Left colon (tissue), 2 donors: Measurements from ENCODE around the gene ALKAL2. TPM values are rescaled to one million over a fixed set of nuclear protein-coding genes. Genes with fewer than 3 reads are reported as not detected.
A peak's percentile ranks its signal among the peaks of the same experiment; 100 is the strongest.

ENCODE experiments used
- ATAC-seq: fragments of 200-7000 bp; cut with Tn5 transposase; one replicate; pipeline ENCODE4 v1.9.1; 2020; ENCODE audit warnings: mild to moderate bottlenecking, moderate library complexity
- DNase-seq, 2 donors: peaks; one replicate each; pipeline ENCODE4 v3.0.0-alpha.2; 2020
- intact Hi-C, 2 donors: fragments of 100-400 bp; cut with DNase I in 1 of 2; cut with micrococcal nuclease in 1 of 2; formaldehyde crosslinking; loops; one replicate each; pipeline versions ENCODE4 v1.11.2 to v1.14.0; 2022; cut with DNase I, micrococcal nuclease
- total RNA-seq, 2 donors: library from RNA; stranded (reverse); fragmentation: NEBNext Ultra II Directional; extraction: Animal tissue kit (Norgen Biotek cat#: 25700); gene quantifications; one replicate each; pipeline ENCODE4 v1.2.1, GENCODE V29; 2021
- donor health status: DM: no; HTN: no; CAD: no.
- donor health status: DM: yes; HTN: yes; CAD: no.

The ALKAL2 gene
- total RNA-seq, 2 donors from 2014 or later: 1.6 to 2.7 TPM

GRCh38 chr2:278312-278926 is 9.5 kb downstream of the ALKAL2 start:
- no peak for DNase-seq
- ATAC-seq: no peak
- intact Hi-C loops: no loop called here

- DNase-seq (no peak), ATAC-seq (peak; percentile 74)
- intact Hi-C loops: no loop called here
These were observed 12.4 kb downstream of the ALKAL2 start for GRCh38 chr2:275466-275865.

- DNase-seq: no peak
- intact Hi-C loops: no loop called here
- ATAC-seq: peak; percentile 62
These were observed 13.4 kb downstream of the ALKAL2 start for GRCh38 chr2:274503-274902.

GRCh38 chr2:273333-273732 is 14.6 kb downstream of the ALKAL2 start:
- ATAC-seq (peak; percentile 51), DNase-seq (no peak)
- intact Hi-C loops: no loop called here

DNA sequence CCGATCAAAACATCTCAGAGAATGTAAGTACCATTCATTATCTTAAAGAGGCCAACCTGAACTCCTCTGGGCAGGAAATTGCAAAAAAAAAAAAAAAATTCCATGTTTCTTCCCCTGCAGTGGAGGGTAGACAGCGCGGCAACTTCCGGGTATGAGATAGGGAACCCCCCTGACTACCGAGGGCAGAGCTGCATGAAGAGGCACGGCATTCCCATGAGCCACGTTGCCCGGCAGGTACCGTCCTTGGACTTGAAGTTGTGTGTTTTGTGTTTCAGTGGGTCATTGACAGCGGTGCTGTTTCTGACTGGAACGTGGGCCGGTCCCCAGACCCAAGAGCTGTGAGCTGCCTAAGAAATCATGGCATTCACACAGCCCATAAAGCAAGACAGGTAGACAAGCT is 16.0 kb downstream of the ALKAL2 start:
- ATAC-seq (no peak), DNase-seq (no peak)
- intact Hi-C loops: no loop called here

DNA sequence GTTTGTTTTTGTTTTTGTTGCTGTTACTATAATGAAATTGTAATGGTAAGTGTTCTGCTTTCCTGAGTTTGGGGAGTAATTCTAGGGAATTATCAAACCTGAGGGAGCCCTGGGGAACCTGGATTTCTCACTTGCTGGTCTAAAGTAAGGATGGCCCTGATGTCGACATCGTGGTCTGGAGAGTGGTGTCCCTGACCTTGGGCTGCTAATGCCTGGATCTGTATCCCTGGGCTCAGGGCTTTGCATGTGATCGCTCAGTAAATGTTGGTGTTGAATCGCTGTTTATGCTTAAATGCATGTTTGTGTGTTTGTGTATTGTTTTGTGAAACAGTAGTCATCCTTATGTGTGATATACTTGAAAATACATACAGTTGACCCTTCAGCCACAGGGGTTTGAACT is 17.0 kb downstream of the ALKAL2 start:
- intact Hi-C loops: no loop called here
- ATAC-seq (no peak), DNase-seq (no peak)

DNA sequence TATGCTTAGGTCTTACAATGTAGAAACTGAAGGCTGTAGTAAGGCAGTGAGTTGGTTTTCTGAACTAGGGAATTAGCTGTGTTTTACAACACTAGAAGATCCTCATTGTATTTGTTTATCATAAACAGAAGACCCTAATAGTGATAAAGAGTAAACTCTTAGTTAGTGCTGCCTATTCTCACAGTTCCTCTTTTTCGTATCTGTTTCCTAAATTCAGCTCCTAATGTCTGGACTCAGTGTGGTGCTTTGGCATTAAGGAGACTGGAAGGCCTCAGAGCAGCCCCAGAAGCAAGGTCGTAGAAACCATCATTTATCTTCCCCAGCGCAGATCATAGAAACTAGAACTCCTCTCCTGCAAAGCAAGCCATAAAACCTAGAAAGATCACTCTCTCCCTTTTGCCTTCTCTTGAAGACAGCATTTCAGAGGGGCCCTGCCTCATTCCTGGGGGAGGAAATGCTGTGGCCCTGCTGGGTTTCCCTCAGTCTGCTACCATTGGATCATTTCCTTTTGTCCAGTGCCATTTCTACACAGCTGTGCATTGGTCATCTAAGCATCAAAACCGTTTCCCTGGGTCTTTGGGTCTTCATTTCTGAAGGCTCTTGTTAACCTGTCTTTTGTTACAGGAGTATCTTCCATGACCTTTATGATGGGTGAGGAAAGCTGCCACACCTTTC is 18.4 kb downstream of the ALKAL2 start:
- intact Hi-C loops: no loop called here
- ATAC-seq (no peak), DNase-seq (no peak)

- DNase-seq: no peak
- intact Hi-C loops: no loop called here
- no peak for ATAC-seq
These were observed 19.6 kb downstream of the ALKAL2 start for GRCh38 chr2:268323-268722.

- ATAC-seq (peak; percentile 91), DNase-seq (peak; percentile 98 to 99)
- intact Hi-C loops: no loop called here
These were observed 23.1 kb downstream of the ALKAL2 start, which contains the start of gene ACP1 for GRCh38 chr2:264493-265468. Gene ACP1, plus strand, starts transcription at chr2:264947. Its CDS starts 18 bp downstream, at chr2:264965.

DNA sequence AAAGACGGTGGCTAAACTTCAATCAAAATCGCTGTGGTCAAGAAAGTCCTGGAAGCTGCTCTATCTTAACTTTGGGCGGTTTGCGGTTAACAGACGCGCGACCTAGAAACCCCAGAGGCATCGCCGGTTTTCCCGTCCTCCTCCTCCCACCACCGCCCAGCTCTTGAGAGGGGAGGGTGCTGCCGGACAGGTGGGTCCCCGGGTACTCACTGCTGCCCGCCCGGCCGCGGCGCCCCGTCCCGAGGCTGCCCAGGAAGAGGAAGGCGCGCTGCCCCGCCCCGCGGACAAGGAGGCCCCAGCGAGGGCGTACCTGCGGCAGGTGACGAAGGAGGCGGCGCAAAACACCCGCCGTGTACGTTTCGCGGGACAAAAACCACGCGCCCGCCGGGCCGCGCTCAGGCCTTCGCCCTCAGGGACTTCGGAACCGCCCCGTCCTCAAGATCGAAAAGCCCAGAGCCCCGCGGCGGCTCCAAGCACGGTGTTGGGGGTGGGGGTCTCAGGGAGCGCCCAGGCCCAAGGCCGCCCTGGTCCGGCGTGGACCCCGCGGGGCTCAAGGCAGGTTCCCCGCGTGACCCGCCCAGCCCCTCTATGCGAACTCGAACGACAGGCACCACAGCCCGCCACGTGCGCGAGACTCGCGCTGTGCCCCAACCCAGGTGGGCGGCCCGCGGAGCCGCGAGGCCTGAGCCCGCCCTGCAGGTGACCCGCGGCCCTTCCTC is 24.0 kb downstream of the ALKAL2 start, which contains the start of gene SH3YL1:
Gene SH3YL1, minus strand, starts transcription at position 259 of the 719 bp plus-strand sequence. Its CDS starts 48 bp downstream, at position 211.
- DNase-seq (peak; percentile 87 to 90), ATAC-seq (peak; percentile 82)
- intact Hi-C loops: no loop called here

- DNase-seq: peak; percentile 37 to 40
- no peak for ATAC-seq
- intact Hi-C loops: no loop called here
These were observed 24.7 kb downstream of the ALKAL2 start for GRCh38 chr2:263022-263738.

DNA sequence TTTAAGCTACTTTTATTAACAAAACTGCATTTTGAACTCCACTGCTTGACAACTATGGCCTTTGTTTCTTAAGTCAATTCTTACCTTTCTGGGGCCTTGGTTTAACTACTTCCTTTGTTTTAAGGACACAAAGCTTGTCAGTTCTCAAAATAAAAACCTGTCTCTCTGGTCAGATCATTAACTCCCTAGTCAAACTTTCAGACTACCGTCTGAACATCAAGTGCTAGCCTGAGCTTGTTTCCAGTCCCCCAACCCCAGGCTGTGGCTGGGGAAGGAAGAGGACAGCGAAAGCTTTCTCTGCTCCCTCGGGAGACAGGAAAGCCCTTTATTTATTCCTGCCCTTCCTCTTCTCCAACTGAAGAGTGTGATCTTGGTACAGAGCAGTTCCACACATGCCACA is 25.8 kb downstream of the ALKAL2 start:
- ATAC-seq: no peak
- intact Hi-C loops: no loop called here
- no peak for DNase-seq

DNA sequence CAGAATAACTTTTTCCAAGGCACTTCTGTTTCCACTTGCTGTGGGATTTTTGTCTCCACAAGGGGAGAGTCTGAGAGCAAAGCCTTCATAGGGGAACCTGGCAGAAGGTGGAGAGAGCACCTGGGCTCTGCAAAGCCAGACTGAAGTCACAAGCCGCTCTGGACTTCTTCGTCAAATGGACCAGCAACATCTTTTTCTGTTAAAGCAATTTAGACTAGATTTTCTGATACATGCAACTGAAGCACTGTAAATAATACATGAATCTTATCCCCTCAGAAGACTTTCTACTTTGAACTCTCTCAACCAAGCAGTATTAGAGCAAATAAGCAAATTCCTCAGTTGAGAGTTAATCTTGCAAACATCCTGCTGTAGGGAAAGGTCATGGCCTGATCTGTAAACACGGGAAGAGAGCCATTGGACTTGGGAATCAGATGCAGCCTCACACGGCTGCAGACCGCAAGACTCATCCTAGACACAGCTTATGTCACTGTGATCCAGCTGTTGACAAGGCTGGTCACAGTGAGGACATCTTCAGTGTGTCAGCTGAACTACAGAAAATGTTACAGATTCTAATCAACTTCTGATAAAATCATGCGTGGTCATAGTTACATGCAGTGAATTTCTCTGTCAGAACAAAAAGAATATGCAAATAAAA is 27.3 kb downstream of the ALKAL2 start:
- intact Hi-C loops: no loop called here
- no peak for DNase-seq
- no peak for ATAC-seq

DNA sequence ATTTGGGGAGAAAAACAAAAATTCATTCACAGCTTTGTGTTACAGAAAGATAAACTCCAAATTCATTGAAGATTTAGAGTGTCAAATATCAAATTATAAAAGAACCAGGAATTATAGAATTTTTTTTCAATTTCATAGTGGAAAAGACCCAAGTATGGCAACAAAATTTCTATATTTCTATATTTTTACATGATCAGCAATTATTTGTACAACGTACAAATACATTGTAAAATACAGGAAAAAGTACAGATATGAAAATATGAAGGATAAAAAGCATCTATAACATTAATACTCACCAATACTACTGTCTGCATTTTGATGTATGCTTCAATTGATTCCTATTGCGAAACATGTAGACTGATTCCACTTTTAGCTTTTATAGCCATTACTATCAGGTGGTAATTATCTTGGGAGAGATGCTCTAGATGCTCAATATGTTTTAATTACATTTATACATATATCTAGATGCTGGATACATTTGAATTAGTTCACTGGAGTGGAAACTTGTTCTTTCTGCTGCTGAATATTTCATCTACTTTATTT is 28.0 kb downstream of the ALKAL2 start:
- no peak for DNase-seq
- ATAC-seq: no peak
- intact Hi-C loops: no loop called here

DNA sequence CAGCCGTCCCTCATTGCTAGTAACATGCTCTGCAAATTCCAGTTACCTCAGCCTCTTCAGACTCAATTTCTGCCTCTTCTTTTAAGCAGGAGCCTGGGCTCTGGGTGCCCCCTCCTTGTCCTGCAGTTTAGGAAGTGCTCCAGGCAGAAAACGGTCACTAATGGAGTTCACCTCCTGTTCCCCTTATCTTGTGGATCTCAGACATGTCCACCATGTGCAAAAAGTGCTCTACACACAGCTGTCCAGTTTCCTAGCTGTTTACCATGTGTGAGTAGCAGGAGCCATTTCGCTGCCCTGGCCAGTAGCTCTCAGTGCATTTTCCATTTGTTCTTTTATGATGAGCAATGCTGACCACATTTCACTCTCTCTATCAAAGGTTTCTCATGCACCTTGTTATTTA is 29.0 kb downstream of the ALKAL2 start:
- intact Hi-C loops: no loop called here
- ATAC-seq: no peak
- no peak for DNase-seq

DNA sequence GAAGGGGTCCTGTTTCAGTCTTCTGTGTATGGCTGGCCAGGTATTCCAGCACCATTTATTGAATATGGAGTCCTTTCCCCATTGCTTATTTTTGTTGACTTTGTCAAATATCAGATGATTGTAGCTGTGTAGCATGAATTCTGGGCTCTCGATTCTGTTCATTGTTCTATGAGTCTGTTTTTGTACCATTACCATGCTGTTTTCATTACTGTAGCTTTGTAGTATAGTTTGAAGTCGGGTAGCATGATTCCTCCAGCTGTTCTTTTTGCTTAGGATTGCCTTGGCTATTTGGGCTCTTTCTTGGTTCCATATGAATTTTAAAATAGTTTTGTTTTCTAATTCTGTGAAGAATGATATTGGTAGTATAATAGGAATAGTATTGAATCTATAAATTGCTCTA is 30.0 kb downstream of the ALKAL2 start:
- DNase-seq: no peak
- intact Hi-C loops: no loop called here
- no peak for ATAC-seq

DNA sequence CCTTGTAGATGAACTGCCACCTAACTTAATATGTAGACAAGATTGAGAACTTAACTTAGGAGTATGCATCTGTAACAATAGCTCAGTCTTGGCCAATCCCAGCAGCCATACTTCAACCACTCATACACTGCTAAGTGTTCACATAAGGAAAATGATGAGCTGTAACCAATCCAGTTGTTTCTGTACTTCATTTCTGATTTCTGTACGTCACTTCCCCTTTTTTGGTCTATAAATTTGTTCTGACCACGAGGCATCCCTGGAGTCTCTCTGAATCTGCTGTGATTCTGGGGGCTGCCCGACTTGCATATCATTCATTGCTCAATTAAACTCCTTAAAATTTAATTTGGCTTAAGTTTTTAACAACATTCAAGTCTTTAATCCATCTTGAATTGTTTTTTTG is 30.5 kb downstream of the ALKAL2 start:
- DNase-seq (no peak), ATAC-seq (no peak)
- intact Hi-C loops: no loop called here

- ATAC-seq (no peak), DNase-seq (no peak)
- intact Hi-C loops: no loop called here
These were observed 31.8 kb downstream of the ALKAL2 start for GRCh38 chr2:256094-256493.
